OCI-LY7 (cell line): Measurements from ENCODE around the gene FFAR2.

Experiments used
- CTCF ChIP-seq: fragments of 200-600 bp; sonication (generic); conservative IDR thresholded peaks from 2 replicates; pipeline ENCODE4 v1.5.1; 2014; ENCODE audit warnings: mild to moderate bottlenecking, antibody characterized with exemption, low read length, moderate library complexity, mixed read lengths
- EZH2phosphoT487 ChIP-seq: fragments of 200-600 bp; sonication (generic); IDR thresholded peaks from 2 replicates; pipeline ENCODE4 v1.6.1; 2018; ENCODE audit warnings: low read depth, borderline replicate concordance, mild to moderate bottlenecking, mixed run types, antibody characterized with exemption, low read length, moderate library complexity, mixed read lengths

- no peak for TF ChIP-seq CTCF
- no peak for TF ChIP-seq EZH2phosphoT487
Measured at GRCh38 chr19:35431145-35431807, 16.8 kb upstream of the FFAR2 start.
